Osteoblast (primary cell): Measurements from ENCODE around the gene ARMC3. TPM values are rescaled to one million over a fixed set of nuclear protein-coding genes. Genes with fewer than 3 reads are reported as not detected.

Experiments
- DNase-seq: peaks from one replicate; pipeline ENCODE4 v3.0.0; 2011; ENCODE audit warnings: low spot score, mixed read lengths; ENCODE audit not compliant: insufficient read length; ENCODE audit errors: missing footprints
- H2AFZ ChIP-seq: 2 replicates; pipeline ENCODE4 v1.6.0; 2011; ENCODE audit warnings: mild to moderate bottlenecking, low read length
- H3K27ac ChIP-seq: 2 replicates; pipeline ENCODE4 v1.5.1; 2011; ENCODE audit warnings: mild to moderate bottlenecking, low read depth, low read length, moderate library complexity
- H3K27me3 ChIP-seq: 2 replicates; pipeline ENCODE4 v1.6.0; 2012; ENCODE audit warnings: mild to moderate bottlenecking, control low read depth, inconsistent platforms, low read length, moderate library complexity; ENCODE audit not compliant: insufficient read depth
- H3K36me3 ChIP-seq: 2 replicates; pipeline ENCODE4 v1.5.1; 2011; ENCODE audit warnings: mild to moderate bottlenecking, low read length, control low read depth, moderate library complexity; ENCODE audit not compliant: insufficient read depth
- H3K4me1 ChIP-seq: 2 replicates; pipeline ENCODE4 v1.5.1; 2011; ENCODE audit warnings: mild to moderate bottlenecking, low read length, control low read depth, moderate library complexity; ENCODE audit not compliant: insufficient read depth
- H3K4me2 ChIP-seq: 2 replicates; pipeline ENCODE4 v1.6.0; 2011; ENCODE audit warnings: mild to moderate bottlenecking, low read length; ENCODE audit not compliant: insufficient read depth
- H3K4me3 ChIP-seq: fragments of 200-600 bp; sonication (generic); 3 replicates; pipeline ENCODE4 v1.5.1; 2012; ENCODE audit warnings: mild to moderate bottlenecking, low read length, inconsistent platforms; ENCODE audit not compliant: insufficient read depth
- H3K79me2 ChIP-seq: 2 replicates; pipeline ENCODE4 v1.6.0; 2012; ENCODE audit warnings: mild to moderate bottlenecking, low read length, control low read depth, inconsistent platforms; ENCODE audit not compliant: insufficient read depth
- H3K9me3 ChIP-seq: 2 replicates; pipeline ENCODE4 v1.5.1; 2011; ENCODE audit warnings: low read depth, low read length, control low read depth
- H4K20me1 ChIP-seq: 2 replicates; pipeline ENCODE4 v1.6.0; 2012; ENCODE audit warnings: mild to moderate bottlenecking, low read length, control low read depth; ENCODE audit not compliant: insufficient read depth
- total RNA-seq: library from RNA; depleted of rRNA; stranded (reverse); fragments of >200 nt; gene quantifications from 2 replicates; pipeline ENCODE4 v1.2.3, GENCODE V29; 2012
- TF ChIP-seq, protein P1 (sequence below): IDR thresholded peaks from 2 replicates; pipeline ENCODE4 v1.5.1; 2011; ENCODE audit warnings: mild to moderate bottlenecking, low read depth, low read length, moderate library complexity; ENCODE audit errors: extremely low read depth

Gene ARMC3
- total RNA-seq, 1 donor: under 0.01 TPM

DNA sequence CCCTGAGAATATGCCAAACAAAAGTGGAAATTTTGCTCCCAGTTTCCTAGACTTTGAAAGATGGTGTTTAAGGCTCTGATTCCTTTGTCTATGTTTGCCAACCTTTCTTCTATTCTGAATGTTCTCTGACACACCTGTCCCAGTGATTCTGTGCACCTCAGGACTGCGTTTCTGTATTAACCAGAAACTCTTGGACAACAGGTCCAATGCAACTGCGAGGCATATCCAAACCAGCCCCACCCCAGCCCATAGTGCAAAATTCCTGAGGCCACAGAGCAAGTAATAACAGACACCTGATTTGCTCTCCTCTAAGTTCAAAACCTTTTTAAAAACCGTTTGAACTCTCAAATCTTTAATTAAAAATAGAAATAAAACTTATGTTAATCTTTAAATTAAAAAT is 130.5 kb downstream of the ARMC3 start:
- H3K4me3 ChIP-seq: no peak overlapping the region
- no peaks in the 10 kb centered on the region for H3K79me2 ChIP-seq
- TF ChIP-seq, protein P1, sequence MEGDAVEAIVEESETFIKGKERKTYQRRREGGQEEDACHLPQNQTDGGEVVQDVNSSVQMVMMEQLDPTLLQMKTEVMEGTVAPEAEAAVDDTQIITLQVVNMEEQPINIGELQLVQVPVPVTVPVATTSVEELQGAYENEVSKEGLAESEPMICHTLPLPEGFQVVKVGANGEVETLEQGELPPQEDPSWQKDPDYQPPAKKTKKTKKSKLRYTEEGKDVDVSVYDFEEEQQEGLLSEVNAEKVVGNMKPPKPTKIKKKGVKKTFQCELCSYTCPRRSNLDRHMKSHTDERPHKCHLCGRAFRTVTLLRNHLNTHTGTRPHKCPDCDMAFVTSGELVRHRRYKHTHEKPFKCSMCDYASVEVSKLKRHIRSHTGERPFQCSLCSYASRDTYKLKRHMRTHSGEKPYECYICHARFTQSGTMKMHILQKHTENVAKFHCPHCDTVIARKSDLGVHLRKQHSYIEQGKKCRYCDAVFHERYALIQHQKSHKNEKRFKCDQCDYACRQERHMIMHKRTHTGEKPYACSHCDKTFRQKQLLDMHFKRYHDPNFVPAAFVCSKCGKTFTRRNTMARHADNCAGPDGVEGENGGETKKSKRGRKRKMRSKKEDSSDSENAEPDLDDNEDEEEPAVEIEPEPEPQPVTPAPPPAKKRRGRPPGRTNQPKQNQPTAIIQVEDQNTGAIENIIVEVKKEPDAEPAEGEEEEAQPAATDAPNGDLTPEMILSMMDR: no peak
- no peak overlapping the region for H2AFZ ChIP-seq
- no peaks in the 10 kb centered on the region for H3K9me3 ChIP-seq
- H3K27me3 ChIP-seq: peaks cover 13% of the 10 kb centered on the region
- peaks cover 3% of the 10 kb centered on the region for H3K4me1 ChIP-seq
- H3K4me2 ChIP-seq: no peak overlapping the region
- no peak overlapping the region for H3K27ac ChIP-seq
- no peaks in the 10 kb centered on the region for H3K36me3 ChIP-seq
- DNase-seq: no peak
- no peaks in the 10 kb centered on the region for H4K20me1 ChIP-seq

DNA sequence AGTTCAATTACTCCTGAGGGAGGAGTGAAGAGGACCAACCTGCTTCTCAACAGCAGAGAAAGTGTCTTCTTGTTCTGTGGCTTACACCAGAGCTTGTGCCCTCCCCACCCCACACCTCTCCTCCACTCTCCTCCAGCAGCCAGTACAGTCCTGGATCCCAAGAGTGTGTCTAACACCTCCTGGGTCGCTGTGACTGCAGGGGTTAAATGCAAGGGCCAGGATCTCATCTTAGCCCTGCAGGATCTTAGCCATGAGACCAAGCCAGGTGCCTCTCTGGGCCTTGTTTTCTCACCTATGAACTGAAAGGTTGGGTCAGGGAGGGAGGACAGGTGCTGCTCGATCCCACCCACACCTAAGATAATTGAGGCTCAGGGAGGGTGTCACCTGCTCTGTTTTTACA is 133.1 kb downstream of the ARMC3 start:
- H3K4me3 ChIP-seq: no peak overlapping the region
- no peaks in the 10 kb centered on the region for H3K9me3 ChIP-seq
- no peak for DNase-seq
- H3K79me2 ChIP-seq: no peaks in the 10 kb centered on the region
- no peak overlapping the region for H3K4me2 ChIP-seq
- no peak overlapping the region for H3K27ac ChIP-seq
- peaks cover 13% of the 10 kb centered on the region for H3K27me3 ChIP-seq
- H4K20me1 ChIP-seq: no peaks in the 10 kb centered on the region
- H3K36me3 ChIP-seq: no peaks in the 10 kb centered on the region
- TF ChIP-seq, protein P1: no peak
- H3K4me1 ChIP-seq: peaks cover 10% of the 10 kb centered on the region
- no peak overlapping the region for H2AFZ ChIP-seq

DNA sequence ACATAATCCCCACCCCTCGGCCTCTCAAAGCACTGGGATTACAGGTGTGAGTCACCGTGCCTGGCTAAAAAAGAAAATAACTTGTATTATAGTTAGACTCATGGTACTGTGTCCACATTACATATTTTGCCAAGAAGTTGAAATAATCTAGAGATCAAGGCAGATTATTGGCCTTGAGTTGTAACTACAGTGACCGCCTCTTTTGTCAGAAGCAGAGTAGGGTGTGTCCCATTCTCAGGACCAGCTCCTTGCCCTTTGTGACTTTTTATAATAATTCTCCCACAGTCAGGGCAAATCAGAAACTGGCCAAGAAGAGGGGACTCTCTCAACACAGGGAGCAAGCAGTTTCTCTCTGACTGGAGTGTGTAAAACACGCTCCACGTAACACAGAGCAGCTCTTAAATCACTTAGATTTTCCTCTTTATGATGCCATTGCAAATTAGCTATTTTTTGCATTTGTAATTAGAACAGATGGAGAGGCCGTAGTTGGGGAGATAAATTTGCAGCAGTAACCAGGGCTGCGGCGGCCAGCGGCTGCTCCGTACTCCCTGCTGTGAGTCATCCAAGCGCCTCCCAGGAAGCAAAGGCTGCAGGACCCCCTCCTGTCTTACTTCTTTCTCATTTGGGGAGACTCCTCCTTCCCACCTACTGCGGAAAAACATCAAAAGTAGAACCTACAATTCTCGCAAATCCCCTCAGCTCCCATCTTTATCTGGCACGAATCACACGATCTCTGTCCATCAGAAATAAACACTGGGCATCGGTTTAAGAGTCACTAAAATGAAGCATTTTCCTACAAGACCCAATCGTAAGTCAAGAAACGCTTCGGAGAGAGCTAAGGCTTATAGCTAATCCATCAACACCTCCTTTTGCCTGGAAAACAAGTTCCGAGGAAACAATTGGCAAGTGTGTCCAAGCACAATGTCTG is 135.5 kb downstream of the ARMC3 start:
- no peaks in the 10 kb centered on the region for H3K36me3 ChIP-seq
- peak overlapping the region; percentile 47 for H3K4me3 ChIP-seq
- TF ChIP-seq, protein P1: no peak
- DNase-seq: no peak
- H2AFZ ChIP-seq: peak overlapping the region; percentile 27
- no peak overlapping the region for H3K27ac ChIP-seq
- H3K9me3 ChIP-seq: no peaks in the 10 kb centered on the region
- H3K4me1 ChIP-seq: peaks cover 10% of the 10 kb centered on the region
- H3K79me2 ChIP-seq: no peaks in the 10 kb centered on the region
- H3K4me2 ChIP-seq: peak overlapping the region; percentile 74
- no peaks in the 10 kb centered on the region for H4K20me1 ChIP-seq
- H3K27me3 ChIP-seq: peaks cover 2% of the 10 kb centered on the region
